ENCODE measurements around the gene CELSR1.
"Not testable (repeated sequence)": the region's sequence is repeated elsewhere in the genome, so short reads cannot be mapped to it uniquely, and the experiment has no call there.

Gene CELSR1

GRCh38 chr22:46473896-46474557 lies 63.4 kb downstream of the CELSR1 start:
- no peak for TF ChIP-seq CTCF (IDR thresholded peaks at IDR 0.05; ENCODE audit: borderline replicate concordance, control extremely low read depth, extremely low read depth, insufficient read depth, missing control alignments)
- DNase-seq (ENCODE audit: low spot score), result no peak
- in situ Hi-C loops (cut with MboI; ENCODE audit: low sequenced_read_pairs, unreplicated experiment), result no loop called here

GRCh38 chr22:46473021-46473779 lies 64.2 kb downstream of the CELSR1 start:
- no peak for TF ChIP-seq CTCF (IDR thresholded peaks at IDR 0.05; ENCODE audit: borderline replicate concordance, control extremely low read depth, extremely low read depth, insufficient read depth, missing control alignments)
- no peak for DNase-seq (ENCODE audit: low spot score)
- in situ Hi-C loops (cut with MboI; ENCODE audit: low sequenced_read_pairs, unreplicated experiment), result no loop called here

DNA sequence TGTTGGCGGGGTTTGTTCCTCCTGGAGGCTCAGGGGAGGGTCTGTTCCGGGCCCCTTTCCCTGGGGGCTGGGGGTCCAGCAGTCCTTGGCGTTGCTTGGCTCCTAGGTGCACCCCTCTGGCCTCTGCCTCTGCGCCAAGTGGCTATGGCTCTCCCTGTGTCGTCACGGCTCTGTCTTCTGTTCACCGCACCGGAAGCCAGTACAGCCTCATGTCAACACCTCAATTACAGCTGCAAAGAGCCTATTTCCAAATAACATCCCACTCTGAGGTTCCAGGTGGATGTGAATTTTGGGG lies 64.8 kb downstream of the CELSR1 start:
- in situ Hi-C loops (cut with MboI; ENCODE audit: low sequenced_read_pairs, unreplicated experiment), result no loop called here

GRCh38 chr22:46471901-46472721 lies 65.3 kb downstream of the CELSR1 start:
- no peak for TF ChIP-seq CTCF (IDR thresholded peaks at IDR 0.05; ENCODE audit: borderline replicate concordance, control extremely low read depth, extremely low read depth, insufficient read depth, missing control alignments)
- DNase-seq (ENCODE audit: low spot score), result no peak
- in situ Hi-C loops (cut with MboI; ENCODE audit: low sequenced_read_pairs, unreplicated experiment), result no loop called here

More for the DNA sequence above, 64.8 kb downstream of the CELSR1 start:
- no peak for TF ChIP-seq CTCF (IDR thresholded peaks at IDR 0.05; ENCODE audit: borderline replicate concordance, control extremely low read depth, extremely low read depth, insufficient read depth, missing control alignments)
- DNase-seq (ENCODE audit: low spot score), result no peak

DNA sequence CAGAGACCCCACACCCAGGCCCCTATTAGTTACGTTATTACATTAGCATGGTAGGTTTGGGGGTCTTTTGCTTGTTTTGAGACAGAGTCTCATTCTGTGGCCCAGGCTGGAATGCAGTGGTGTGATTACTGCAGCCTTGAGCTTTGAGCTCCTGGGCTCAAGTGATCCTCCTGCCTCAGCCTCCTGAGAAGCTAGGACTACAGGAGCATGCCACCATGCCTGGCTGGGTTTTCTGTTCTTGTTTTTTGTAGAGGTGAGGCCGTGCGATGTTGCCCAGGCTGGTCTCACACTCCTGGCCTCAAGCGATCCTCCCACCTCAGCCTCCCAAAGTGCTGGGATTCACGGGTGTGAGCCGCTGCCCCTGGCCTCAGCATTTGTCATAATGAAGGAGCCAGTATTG lies 66.1 kb downstream of the CELSR1 start:
- in situ Hi-C loops (cut with MboI; ENCODE audit: low sequenced_read_pairs, unreplicated experiment); DNase-seq (ENCODE audit: low spot score): not testable (repeated sequence)

DNA sequence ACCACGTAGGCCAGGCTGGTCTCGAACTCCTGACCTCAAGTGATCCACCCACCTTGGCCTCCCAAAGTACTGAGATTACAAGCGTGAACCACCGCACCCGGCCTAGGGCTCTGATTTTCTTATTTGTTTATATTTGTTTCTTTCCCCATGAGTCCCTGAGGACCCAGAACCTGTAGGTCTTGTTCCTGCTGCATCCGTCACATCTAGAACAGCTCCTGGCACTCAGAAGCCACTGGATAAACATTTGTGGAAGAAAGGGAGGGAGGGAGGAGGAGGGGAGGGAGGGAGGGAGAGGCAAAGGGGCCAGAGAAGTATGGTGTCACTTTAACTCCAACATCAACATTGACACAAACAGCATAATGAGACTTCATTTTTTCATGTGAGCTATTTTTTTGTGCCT lies 67.7 kb downstream of the CELSR1 start:
- no peak for DNase-seq (ENCODE audit: low spot score)
- TF ChIP-seq CTCF (IDR thresholded peaks at IDR 0.05; ENCODE audit: borderline replicate concordance, control extremely low read depth, extremely low read depth, insufficient read depth, missing control alignments), result no peak
- in situ Hi-C loops (cut with MboI; ENCODE audit: low sequenced_read_pairs, unreplicated experiment), result no loop called here

DNA sequence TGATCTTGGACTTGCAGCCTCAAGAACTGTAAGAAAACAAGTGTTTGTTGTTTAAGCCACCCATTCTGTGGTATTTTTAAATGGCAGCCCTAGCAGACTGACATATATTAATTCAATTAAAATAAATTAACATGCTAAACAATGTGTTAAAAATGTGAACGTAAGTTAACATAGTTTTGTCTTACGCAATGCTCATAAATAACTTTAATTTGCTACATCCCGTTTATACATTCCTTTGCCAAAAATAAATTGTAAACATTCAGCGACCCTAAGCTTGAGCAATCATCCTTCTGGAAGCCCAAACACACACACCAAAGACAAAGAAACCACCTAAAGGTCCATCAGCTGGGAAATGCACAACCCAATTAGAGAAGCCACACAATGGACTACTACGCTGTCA lies 70.4 kb downstream of the CELSR1 start:
- DNase-seq (ENCODE audit: low spot score), result no peak
- no peak for TF ChIP-seq CTCF (IDR thresholded peaks at IDR 0.05; ENCODE audit: borderline replicate concordance, control extremely low read depth, extremely low read depth, insufficient read depth, missing control alignments)
- in situ Hi-C loops (cut with MboI; ENCODE audit: low sequenced_read_pairs, unreplicated experiment), result no loop called here
